GM23338 (cell line): ENCODE results near the gene PLA2G1B.
"Not testable (repeated sequence)": the region's sequence is repeated elsewhere in the genome, so short reads cannot be mapped to it uniquely, and the experiment has no call there.

Experiments
- CREB1 ChIP-seq: fragments of 250-450 bp; sonication (Bioruptor Pico); IDR thresholded peaks from 2 replicates; pipeline ENCODE4 v1.5.0; 2020; ENCODE audit warnings: low read depth, mild to moderate bottlenecking, moderate library complexity
- EZH2 ChIP-seq: fragments of 200-600 bp; sonication (generic); IDR thresholded peaks from one replicate; pipeline ENCODE4 v1.8.0; 2017; ENCODE audit warnings: antibody characterized with exemption, mild to moderate bottlenecking, low read depth; ENCODE audit not compliant: unreplicated experiment
- EZH2phosphoT487 ChIP-seq: fragments of 200-600 bp; sonication (generic); IDR thresholded peaks from one replicate; pipeline ENCODE4 v1.8.1; 2018; ENCODE audit warnings: antibody characterized with exemption; ENCODE audit not compliant: unreplicated experiment
- JUNB ChIP-seq: IDR thresholded peaks from one replicate; pipeline ENCODE4 v1.6.1; 2016; ENCODE audit warnings: antibody characterized with exemption; ENCODE audit not compliant: unreplicated experiment
- NANOG ChIP-seq: IDR thresholded peaks from 2 replicates; pipeline ENCODE4 v1.6.1; 2016; ENCODE audit warnings: antibody characterized with exemption, borderline replicate concordance
- POLR2AphosphoS5 ChIP-seq: IDR thresholded peaks from 2 replicates; pipeline ENCODE4 v1.6.1; 2016; ENCODE audit warnings: antibody characterized with exemption, low read depth
- STAT1 ChIP-seq: IDR thresholded peaks from one replicate; pipeline ENCODE4 v1.6.1; 2016; ENCODE audit warnings: antibody characterized with exemption; ENCODE audit not compliant: unreplicated experiment
- TF ChIP-seq, protein P1 (sequence below): IDR thresholded peaks from one replicate; pipeline ENCODE4 v1.6.1; 2018; ENCODE audit warnings: antibody characterized with exemption; ENCODE audit not compliant: unreplicated experiment
- TF ChIP-seq, protein P2 (sequence below), 2 experiments: fragments of 200-600 bp in 1 of 2; sonication (generic) in 1 of 2; conservative IDR thresholded peaks; 2 replicates each; pipeline versions ENCODE4 v1.5.1 to v1.6.1; 2016 to 2017; ENCODE audit warnings: antibody characterized with exemption in 2 of 2, low read depth in 2 of 2, mild to moderate bottlenecking in 2 of 2, moderate library complexity in 1 of 2
- TF ChIP-seq, protein P3 (sequence below): IDR thresholded peaks from 2 replicates; pipeline ENCODE4 v1.6.1; 2016; ENCODE audit warnings: antibody characterized with exemption
- TF ChIP-seq, protein P4 (sequence below): fragments of 250-450 bp; sonication (Bioruptor Pico); IDR thresholded peaks from 2 replicates; pipeline ENCODE4 v1.5.0; 2020; ENCODE audit warnings: mild to moderate bottlenecking, moderate library complexity

DNA sequence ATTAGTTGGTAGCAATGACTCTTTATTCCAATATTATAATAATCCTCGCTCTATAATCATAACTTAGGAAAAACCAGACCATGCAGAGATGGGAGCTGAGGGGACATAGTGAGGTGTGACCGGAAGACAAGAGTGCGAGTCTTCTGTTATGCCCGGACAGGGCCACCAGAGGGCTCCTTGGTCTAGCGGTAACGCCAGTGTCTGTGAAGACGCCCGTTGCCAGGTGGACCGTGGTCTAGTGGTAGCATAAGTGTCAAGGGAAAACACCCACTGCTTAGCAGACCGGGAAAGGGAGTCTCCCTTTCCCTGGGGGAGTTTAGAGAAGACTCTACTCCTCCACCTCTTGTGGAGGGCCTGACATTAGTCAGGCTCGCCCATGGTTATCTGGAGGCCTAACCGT, 7.9 kb upstream of the PLA2G1B start:
- TF ChIP-seq, protein P1, sequence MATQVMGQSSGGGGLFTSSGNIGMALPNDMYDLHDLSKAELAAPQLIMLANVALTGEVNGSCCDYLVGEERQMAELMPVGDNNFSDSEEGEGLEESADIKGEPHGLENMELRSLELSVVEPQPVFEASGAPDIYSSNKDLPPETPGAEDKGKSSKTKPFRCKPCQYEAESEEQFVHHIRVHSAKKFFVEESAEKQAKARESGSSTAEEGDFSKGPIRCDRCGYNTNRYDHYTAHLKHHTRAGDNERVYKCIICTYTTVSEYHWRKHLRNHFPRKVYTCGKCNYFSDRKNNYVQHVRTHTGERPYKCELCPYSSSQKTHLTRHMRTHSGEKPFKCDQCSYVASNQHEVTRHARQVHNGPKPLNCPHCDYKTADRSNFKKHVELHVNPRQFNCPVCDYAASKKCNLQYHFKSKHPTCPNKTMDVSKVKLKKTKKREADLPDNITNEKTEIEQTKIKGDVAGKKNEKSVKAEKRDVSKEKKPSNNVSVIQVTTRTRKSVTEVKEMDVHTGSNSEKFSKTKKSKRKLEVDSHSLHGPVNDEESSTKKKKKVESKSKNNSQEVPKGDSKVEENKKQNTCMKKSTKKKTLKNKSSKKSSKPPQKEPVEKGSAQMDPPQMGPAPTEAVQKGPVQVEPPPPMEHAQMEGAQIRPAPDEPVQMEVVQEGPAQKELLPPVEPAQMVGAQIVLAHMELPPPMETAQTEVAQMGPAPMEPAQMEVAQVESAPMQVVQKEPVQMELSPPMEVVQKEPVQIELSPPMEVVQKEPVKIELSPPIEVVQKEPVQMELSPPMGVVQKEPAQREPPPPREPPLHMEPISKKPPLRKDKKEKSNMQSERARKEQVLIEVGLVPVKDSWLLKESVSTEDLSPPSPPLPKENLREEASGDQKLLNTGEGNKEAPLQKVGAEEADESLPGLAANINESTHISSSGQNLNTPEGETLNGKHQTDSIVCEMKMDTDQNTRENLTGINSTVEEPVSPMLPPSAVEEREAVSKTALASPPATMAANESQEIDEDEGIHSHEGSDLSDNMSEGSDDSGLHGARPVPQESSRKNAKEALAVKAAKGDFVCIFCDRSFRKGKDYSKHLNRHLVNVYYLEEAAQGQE = not testable (repeated sequence)
- TF ChIP-seq, protein P2, sequence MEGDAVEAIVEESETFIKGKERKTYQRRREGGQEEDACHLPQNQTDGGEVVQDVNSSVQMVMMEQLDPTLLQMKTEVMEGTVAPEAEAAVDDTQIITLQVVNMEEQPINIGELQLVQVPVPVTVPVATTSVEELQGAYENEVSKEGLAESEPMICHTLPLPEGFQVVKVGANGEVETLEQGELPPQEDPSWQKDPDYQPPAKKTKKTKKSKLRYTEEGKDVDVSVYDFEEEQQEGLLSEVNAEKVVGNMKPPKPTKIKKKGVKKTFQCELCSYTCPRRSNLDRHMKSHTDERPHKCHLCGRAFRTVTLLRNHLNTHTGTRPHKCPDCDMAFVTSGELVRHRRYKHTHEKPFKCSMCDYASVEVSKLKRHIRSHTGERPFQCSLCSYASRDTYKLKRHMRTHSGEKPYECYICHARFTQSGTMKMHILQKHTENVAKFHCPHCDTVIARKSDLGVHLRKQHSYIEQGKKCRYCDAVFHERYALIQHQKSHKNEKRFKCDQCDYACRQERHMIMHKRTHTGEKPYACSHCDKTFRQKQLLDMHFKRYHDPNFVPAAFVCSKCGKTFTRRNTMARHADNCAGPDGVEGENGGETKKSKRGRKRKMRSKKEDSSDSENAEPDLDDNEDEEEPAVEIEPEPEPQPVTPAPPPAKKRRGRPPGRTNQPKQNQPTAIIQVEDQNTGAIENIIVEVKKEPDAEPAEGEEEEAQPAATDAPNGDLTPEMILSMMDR (conservative IDR thresholded peaks at IDR 0.05; ENCODE audit: low read depth in 2 of 2) = peak; percentile 63 to 80
- TF ChIP-seq POLR2AphosphoS5; JUNB; EZH2; NANOG; EZH2phosphoT487; CREB1 (CRISPR knock-in tag); STAT1: not testable (repeated sequence)
- TF ChIP-seq, protein P3, sequence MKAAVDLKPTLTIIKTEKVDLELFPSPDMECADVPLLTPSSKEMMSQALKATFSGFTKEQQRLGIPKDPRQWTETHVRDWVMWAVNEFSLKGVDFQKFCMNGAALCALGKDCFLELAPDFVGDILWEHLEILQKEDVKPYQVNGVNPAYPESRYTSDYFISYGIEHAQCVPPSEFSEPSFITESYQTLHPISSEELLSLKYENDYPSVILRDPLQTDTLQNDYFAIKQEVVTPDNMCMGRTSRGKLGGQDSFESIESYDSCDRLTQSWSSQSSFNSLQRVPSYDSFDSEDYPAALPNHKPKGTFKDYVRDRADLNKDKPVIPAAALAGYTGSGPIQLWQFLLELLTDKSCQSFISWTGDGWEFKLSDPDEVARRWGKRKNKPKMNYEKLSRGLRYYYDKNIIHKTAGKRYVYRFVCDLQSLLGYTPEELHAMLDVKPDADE = not testable (repeated sequence)
- TF ChIP-seq, protein P4, sequence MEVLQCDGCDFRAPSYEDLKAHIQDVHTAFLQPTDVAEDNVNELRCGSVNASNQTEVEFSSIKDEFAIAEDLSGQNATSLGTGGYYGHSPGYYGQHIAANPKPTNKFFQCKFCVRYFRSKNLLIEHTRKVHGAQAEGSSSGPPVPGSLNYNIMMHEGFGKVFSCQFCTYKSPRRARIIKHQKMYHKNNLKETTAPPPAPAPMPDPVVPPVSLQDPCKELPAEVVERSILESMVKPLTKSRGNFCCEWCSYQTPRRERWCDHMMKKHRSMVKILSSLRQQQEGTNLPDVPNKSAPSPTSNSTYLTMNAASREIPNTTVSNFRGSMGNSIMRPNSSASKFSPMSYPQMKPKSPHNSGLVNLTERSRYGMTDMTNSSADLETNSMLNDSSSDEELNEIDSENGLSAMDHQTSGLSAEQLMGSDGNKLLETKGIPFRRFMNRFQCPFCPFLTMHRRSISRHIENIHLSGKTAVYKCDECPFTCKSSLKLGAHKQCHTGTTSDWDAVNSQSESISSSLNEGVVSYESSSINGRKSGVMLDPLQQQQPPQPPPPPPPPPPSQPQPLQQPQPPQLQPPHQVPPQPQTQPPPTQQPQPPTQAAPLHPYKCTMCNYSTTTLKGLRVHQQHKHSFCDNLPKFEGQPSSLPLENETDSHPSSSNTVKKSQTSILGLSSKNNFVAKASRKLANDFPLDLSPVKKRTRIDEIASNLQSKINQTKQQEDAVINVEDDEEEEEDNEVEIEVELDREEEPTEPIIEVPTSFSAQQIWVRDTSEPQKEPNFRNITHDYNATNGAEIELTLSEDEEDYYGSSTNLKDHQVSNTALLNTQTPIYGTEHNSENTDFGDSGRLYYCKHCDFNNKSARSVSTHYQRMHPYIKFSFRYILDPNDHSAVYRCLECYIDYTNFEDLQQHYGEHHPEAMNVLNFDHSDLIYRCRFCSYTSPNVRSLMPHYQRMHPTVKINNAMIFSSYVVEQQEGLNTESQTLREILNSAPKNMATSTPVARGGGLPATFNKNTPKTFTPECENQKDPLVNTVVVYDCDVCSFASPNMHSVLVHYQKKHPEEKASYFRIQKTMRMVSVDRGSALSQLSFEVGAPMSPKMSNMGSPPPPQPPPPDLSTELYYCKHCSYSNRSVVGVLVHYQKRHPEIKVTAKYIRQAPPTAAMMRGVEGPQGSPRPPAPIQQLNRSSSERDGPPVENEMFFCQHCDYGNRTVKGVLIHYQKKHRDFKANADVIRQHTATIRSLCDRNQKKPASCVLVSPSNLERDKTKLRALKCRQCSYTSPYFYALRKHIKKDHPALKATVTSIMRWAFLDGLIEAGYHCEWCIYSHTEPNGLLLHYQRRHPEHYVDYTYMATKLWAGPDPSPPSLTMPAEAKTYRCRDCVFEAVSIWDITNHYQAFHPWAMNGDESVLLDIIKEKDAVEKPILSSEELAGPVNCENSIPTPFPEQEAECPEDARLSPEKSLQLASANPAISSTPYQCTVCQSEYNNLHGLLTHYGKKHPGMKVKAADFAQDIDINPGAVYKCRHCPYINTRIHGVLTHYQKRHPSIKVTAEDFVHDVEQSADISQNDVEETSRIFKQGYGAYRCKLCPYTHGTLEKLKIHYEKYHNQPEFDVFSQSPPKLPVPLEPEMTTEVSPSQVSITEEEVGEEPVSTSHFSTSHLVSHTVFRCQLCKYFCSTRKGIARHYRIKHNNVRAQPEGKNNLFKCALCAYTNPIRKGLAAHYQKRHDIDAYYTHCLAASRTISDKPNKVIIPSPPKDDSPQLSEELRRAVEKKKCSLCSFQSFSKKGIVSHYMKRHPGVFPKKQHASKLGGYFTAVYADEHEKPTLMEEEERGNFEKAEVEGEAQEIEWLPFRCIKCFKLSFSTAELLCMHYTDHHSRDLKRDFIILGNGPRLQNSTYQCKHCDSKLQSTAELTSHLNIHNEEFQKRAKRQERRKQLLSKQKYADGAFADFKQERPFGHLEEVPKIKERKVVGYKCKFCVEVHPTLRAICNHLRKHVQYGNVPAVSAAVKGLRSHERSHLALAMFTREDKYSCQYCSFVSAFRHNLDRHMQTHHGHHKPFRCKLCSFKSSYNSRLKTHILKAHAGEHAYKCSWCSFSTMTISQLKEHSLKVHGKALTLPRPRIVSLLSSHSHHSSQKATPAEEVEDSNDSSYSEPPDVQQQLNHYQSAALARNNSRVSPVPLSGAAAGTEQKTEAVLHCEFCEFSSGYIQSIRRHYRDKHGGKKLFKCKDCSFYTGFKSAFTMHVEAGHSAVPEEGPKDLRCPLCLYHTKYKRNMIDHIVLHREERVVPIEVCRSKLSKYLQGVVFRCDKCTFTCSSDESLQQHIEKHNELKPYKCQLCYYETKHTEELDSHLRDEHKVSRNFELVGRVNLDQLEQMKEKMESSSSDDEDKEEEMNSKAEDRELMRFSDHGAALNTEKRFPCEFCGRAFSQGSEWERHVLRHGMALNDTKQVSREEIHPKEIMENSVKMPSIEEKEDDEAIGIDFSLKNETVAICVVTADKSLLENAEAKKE (CRISPR knock-in tag) = not testable (repeated sequence)
